Daoy (cell line): ENCODE data around the gene ALS2. TPM values are rescaled to one million over a fixed set of nuclear protein-coding genes. Genes with fewer than 3 reads are reported as not detected.
"Not testable (repeated sequence)": the region's sequence is repeated elsewhere in the genome, so short reads cannot be mapped to it uniquely, and the experiment has no call there.

Experiments used
- DNase-seq: peaks from one replicate; pipeline ENCODE4 v3.0.0-alpha.2; 2015; ENCODE audit warnings: low read depth
- total RNA-seq: library from RNA; depleted of rRNA; stranded (reverse); fragments of >200 nt; shearing (Covaris generic); gene quantifications from 2 replicates; pipeline ENCODE4 v1.2.3, GENCODE V29; 2014; rRNA removed

The ALS2 gene
- 25.2 and 27.5 TPM in 2 replicates for total RNA-seq

- DNase-seq: peak; percentile 98
These were observed at the start of gene ALS2 for GRCh38 chr2:201780674-201781493. Gene ALS2 (minus strand): TSS chr2:201780933. CDS start chr2:201768885, 12,048 bp downstream.

DNA sequence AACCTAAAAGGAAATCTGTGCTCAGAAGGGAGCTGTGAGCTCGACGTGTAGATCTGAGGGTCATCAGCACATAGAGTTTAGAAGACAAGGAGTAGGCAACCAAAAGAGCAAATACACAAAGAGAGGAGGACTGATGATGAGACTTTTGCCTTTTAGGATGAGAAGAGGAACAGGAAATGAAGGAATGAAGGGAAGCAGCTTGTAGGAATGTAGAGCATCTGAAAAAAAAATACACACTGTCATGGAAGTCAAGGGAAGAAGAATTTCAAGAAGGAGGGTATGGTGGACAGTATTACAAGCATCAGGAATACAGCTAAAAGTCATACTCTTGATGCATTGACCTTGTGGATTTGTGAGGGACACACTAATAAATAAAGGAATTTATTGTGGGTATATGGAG lies 47.5 kb upstream of the ALS2 start:
- DNase-seq: no peak

DNA sequence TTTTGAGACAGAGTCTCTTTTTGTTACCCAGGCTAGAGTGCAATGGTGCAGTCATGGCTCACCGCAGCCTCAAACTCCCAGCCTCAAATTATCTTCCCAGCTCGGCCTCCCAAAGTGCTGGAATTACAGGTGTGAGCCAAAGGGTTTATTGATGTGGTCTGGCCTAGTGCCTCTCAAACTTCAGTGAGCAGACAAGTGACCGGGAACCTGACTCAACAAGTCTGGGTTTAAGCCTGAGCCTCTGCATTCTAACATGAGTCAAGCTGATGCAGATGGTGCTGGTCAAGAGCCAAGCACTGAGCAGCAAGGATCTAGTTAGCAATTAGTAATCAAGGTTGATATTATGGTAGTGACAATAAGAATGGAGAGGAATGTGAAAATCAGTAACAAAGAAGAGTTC lies 46.9 kb upstream of the ALS2 start:
- peak; percentile 25 for DNase-seq

GRCh38 chr2:201824212-201824611 lies 43.5 kb upstream of the ALS2 start:
- DNase-seq: no peak

DNA sequence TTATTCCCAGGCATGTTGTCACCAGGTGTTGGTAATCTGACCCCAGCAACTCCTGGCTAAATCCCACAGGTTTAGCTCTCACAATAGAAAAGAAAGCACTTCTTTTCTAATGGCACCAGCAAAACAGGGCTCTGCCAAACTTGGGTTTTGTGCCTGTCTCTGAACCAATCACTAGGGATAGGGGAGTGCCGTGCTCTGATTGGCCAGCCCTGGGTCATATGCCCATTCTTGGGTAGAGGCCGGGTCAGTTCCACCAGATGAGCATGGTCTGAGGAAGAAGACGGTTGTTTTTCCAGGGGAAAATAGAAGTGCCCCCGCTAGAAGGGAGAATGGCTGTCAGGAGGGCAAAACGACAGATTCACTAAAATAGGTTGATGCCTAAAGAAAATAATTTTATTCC lies 40.3 kb upstream of the ALS2 start:
- no peak for DNase-seq

- DNase-seq: no peak
These were observed 39.8 kb upstream of the ALS2 start for GRCh38 chr2:201820383-201821007.

GRCh38 chr2:201816657-201817575 lies 36.2 kb upstream of the ALS2 start:
- DNase-seq: no peak

DNA sequence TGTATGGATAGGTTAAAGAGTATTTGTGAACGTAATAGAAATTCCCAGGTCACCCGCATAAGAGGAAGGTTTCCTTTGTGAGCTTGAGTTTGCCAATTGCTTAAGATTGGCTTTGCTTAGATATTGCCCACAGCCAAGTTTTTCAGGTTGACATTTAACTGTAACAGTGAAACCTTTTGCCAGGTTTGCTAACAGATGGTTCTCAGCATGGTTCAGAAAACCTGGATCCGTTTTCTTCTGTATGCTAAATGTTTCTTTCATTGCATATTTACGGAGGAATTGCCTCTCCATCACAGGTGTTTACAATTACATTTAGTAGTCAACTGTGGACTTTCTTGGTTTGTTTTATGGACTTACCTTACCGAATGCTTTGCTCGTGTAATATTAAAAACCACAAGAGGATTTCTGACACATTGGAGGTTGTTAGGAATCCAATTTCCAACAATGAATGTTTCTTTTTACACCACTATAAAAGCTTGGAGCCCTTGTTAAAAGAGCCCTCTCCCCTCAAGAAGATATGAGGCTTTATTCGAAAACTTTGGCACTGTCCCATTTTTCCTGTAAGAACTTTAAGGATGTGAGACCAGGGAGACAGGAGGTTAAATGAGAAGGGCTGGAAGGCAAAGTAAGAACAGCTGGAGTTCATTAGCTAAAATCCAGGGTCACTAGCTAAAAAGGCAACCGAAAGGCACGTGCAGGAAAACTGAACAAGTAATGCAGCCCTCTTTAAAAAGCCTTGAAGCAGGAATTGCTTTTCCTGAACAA lies 33.4 kb upstream of the ALS2 start:
- no peak for DNase-seq

- not testable (repeated sequence) for DNase-seq
These were observed 29.9 kb upstream of the ALS2 start for GRCh38 chr2:201810604-201811003.

GRCh38 chr2:201809633-201810032 lies 28.9 kb upstream of the ALS2 start:
- no peak for DNase-seq

GRCh38 chr2:201808027-201808426 lies 27.3 kb upstream of the ALS2 start:
- DNase-seq: no peak

- peak; percentile 59 for DNase-seq
These were observed 26.8 kb upstream of the ALS2 start for GRCh38 chr2:201807452-201807999.

DNA sequence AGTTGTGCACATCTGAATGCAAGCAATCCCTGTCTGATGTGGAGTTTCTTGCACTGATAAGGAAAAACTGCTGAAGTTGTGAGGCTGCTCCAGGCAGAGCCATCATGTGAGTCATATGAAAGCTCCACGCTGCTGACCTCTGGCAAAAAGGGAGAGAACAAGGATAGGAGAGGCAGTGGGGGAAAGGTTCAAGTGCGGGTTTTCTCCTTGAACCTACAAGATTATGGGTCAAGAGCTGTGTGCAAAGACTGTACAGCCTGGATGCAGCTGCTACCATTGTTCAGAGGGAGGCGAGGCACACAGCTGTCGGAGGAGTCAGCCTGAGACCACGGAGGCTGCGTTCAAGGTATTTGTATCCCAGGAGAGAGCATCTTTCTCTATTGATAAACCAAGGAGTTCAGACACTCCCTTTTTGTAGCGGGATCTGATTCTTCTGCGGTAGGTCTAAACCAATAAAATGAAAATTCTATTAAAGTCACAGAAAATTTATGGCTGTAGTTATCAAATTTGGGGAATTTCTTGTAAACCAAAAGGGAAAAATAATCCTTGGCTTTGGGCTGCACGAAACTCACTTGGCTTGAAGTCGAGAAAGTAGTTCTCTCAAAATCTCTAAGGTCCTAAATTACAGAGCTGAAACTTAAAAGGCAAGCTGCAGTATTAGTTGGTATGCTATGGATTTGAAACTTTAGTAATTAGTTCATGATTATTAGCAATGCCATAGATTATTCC lies 25.9 kb upstream of the ALS2 start, which contains the start of gene CDK15:
CDK15 (plus strand) TSS at position 96 of the 729 bp plus-strand sequence; CDS start at position 224, 128 bp downstream.
- peak; percentile 57 for DNase-seq

GRCh38 chr2:201798914-201799285 lies 18.2 kb upstream of the ALS2 start:
- DNase-seq: peak; percentile 67

- DNase-seq: peak; percentile 87
These were observed 17.6 kb upstream of the ALS2 start for GRCh38 chr2:201798252-201798913.

GRCh38 chr2:201797175-201797840 lies 16.6 kb upstream of the ALS2 start:
- DNase-seq: peak; percentile 46

GRCh38 chr2:201796478-201796865 lies 15.7 kb upstream of the ALS2 start:
- no peak for DNase-seq

DNA sequence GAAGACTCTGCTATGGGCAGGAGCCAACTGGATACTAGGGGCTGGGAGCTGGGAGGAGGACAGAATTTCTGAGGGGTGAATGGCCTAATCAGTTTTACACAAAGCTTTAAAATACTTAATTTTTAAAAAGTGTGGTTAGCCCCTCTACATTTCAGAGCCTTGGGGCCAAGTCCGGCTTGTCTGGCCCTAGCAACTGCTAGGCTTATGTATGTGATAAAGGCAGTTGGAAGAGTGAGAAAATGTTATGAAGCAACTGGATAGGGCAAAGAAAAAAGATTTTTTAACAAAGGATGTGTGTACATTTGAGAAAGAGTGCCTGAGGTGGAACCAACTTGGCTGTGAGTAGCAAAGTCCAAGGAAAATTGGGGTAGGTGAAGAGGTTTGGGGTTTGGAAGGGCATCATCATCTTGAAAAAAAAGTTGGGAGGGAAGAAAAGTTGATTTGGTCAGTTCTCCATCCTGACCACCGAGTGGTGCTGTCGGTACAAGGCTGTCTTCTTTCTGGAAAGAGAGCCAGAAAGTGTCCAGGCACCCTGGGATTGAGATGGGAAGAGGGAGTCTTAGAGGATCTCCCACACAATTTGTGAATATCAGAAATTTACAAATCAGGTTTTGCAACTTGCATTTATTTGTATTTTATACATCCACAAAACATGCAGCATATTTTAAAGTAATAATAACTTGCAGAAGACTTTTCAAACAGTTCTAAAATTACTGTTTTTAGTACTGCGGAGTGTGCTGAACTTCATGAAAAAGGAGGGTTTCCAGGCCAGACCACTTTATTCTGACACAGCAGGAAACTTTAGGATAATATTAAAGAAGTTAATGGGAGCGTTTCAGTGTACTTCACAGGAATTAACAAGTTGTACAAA lies 15.1 kb upstream of the ALS2 start:
- peak; percentile 69 for DNase-seq
